H9 (cell line): ENCODE measurements around the gene OXCT2. TPM values are rescaled to one million over a fixed set of nuclear protein-coding genes. Genes with fewer than 3 reads are reported as not detected.

Experiments
- DNase-seq: peaks from one replicate; pipeline ENCODE4 v3.0.0-alpha.2; 2017
- H2AFZ ChIP-seq: one replicate; pipeline ENCODE4 v1.6.1; 2013; ENCODE audit warnings: mild to moderate bottlenecking, low read length, control low read depth, moderate library complexity
- H2AK5ac ChIP-seq: 2 replicates; pipeline ENCODE4 v1.6.1; 2013; ENCODE audit warnings: low read length, control low read depth, mixed read lengths; ENCODE audit not compliant: insufficient read length
- H2BK120ac ChIP-seq: one replicate; pipeline ENCODE4 v1.6.1; 2013; ENCODE audit warnings: low read depth, mild to moderate bottlenecking, low read length, control low read depth, inconsistent platforms; ENCODE audit not compliant: poor library complexity, severe bottlenecking
- H2BK12ac ChIP-seq: 2 replicates; pipeline ENCODE4 v1.6.1; 2013; ENCODE audit warnings: low read length, control low read depth, mixed read lengths, low read depth; ENCODE audit not compliant: insufficient read length
- H2BK15ac ChIP-seq: 2 replicates; pipeline ENCODE4 v1.6.1; 2013; ENCODE audit warnings: low read depth, low read length, control low read depth
- H2BK20ac ChIP-seq: one replicate; pipeline ENCODE4 v1.6.1; 2013; ENCODE audit warnings: low read depth, mild to moderate bottlenecking, low read length, control low read depth, inconsistent platforms; ENCODE audit not compliant: poor library complexity, severe bottlenecking
- H2BK5ac ChIP-seq: 2 replicates; pipeline ENCODE4 v1.6.1; 2013; ENCODE audit warnings: low read length, control low read depth, mixed read lengths; ENCODE audit not compliant: insufficient read length
- H3K14ac ChIP-seq: 2 replicates; pipeline ENCODE4 v1.6.1; 2013; ENCODE audit warnings: low read length, control low read depth; ENCODE audit not compliant: insufficient read depth
- H3K18ac ChIP-seq: 2 replicates; pipeline ENCODE4 v1.6.1; 2013; ENCODE audit warnings: low read depth, mild to moderate bottlenecking, mixed read lengths, low read length, control low read depth; ENCODE audit not compliant: insufficient read length
- H3K23ac ChIP-seq: 2 replicates; pipeline ENCODE4 v1.6.1; 2013; ENCODE audit warnings: low read length, control low read depth, mixed read lengths, low read depth; ENCODE audit not compliant: insufficient read length
- H3K23me2 ChIP-seq: 2 replicates; pipeline ENCODE4 v1.6.1; 2013; ENCODE audit warnings: low read depth, mild to moderate bottlenecking, mixed read lengths, low read length, control low read depth; ENCODE audit not compliant: insufficient read length, poor library complexity, severe bottlenecking
- H3K27ac ChIP-seq: 2 replicates; pipeline ENCODE4 v1.5.1; 2013; ENCODE audit warnings: low read length, control low read depth, mixed read lengths, low read depth; ENCODE audit not compliant: insufficient read length
- H3K27me3 ChIP-seq: 2 replicates; pipeline ENCODE4 v1.6.1; 2013; ENCODE audit warnings: low read length, control low read depth, inconsistent platforms; ENCODE audit not compliant: insufficient read depth
- H3K4ac ChIP-seq: 2 replicates; pipeline ENCODE4 v1.6.1; 2013; ENCODE audit warnings: low read depth, mild to moderate bottlenecking, control low read depth, inconsistent platforms, low read length, moderate library complexity
- H3K4me1 ChIP-seq: 2 replicates; pipeline ENCODE4 v1.6.1; 2013; ENCODE audit warnings: low read length, control low read depth, inconsistent platforms; ENCODE audit not compliant: insufficient read depth
- H3K4me2 ChIP-seq: 2 replicates; pipeline ENCODE4 v1.6.1; 2013; ENCODE audit warnings: low read length, control low read depth, mixed read lengths; ENCODE audit not compliant: insufficient read length, insufficient read depth
- H3K56ac ChIP-seq: 2 replicates; pipeline ENCODE4 v1.6.1; 2013; ENCODE audit warnings: low read depth, mild to moderate bottlenecking, mixed read lengths, low read length, control low read depth; ENCODE audit not compliant: insufficient read length
- H3K79me1 ChIP-seq: 2 replicates; pipeline ENCODE4 v1.6.1; 2013; ENCODE audit warnings: low read depth, mild to moderate bottlenecking, moderate library complexity, low read length, control low read depth, inconsistent platforms; ENCODE audit not compliant: insufficient read depth, poor library complexity, severe bottlenecking
- H3K79me2 ChIP-seq: 2 replicates; pipeline ENCODE4 v1.6.1; 2013; ENCODE audit warnings: low read length, control low read depth, inconsistent platforms; ENCODE audit not compliant: insufficient read depth
- H3K9ac ChIP-seq: 2 replicates; pipeline ENCODE4 v1.6.1; 2013; ENCODE audit warnings: low read length, control low read depth, mixed read lengths; ENCODE audit not compliant: insufficient read length; ENCODE audit errors: extremely low read depth
- H3K9me3 ChIP-seq: one replicate; pipeline ENCODE4 v1.6.1; 2013; ENCODE audit warnings: low read depth, low read length, inconsistent platforms; ENCODE audit not compliant: control insufficient read depth
- H3T11ph ChIP-seq: one replicate; pipeline ENCODE4 v1.6.1; 2013; ENCODE audit warnings: mild to moderate bottlenecking, low read length, control low read depth, inconsistent platforms
- H4K20me1 ChIP-seq: one replicate; pipeline ENCODE4 v1.6.1; 2013; ENCODE audit not compliant: control insufficient read depth, insufficient read length, insufficient read depth
- H4K5ac ChIP-seq: 2 replicates; pipeline ENCODE4 v1.6.1; 2013; ENCODE audit warnings: low read depth, mild to moderate bottlenecking, mixed read lengths, low read length, control low read depth; ENCODE audit not compliant: insufficient read length
- H4K8ac ChIP-seq: replicated peaks from 2 replicates; pipeline ENCODE4 v1.6.1; 2013; ENCODE audit warnings: low read length, control low read depth, mixed read lengths, low read depth; ENCODE audit not compliant: insufficient read length
- H4K91ac ChIP-seq: 2 replicates; pipeline ENCODE4 v1.6.1; 2013; ENCODE audit warnings: low read depth, mild to moderate bottlenecking, moderate library complexity, mixed read lengths, low read length, control low read depth; ENCODE audit not compliant: insufficient read length
- H3K27ac Mint-ChIP-seq, 3 experiments: 2 replicates in 2 of 3; 3 replicates in 1 of 3; pipeline ENCODE4 v1.8.0; 2020 to 2021; ENCODE audit warnings: mixed read lengths in 3 of 3, mild to moderate bottlenecking in 1 of 3, moderate library complexity in 1 of 3
- H3K27me3 Mint-ChIP-seq: 2 replicates; pipeline ENCODE4 v1.8.0; 2021; ENCODE audit warnings: low read depth, mild to moderate bottlenecking, moderate library complexity, mixed read lengths
- H3K36me3 Mint-ChIP-seq, 3 experiments: 2 replicates in 2 of 3; 3 replicates in 1 of 3; pipeline ENCODE4 v1.8.0; 2020 to 2021; ENCODE audit warnings: low read depth in 3 of 3, mixed read lengths in 3 of 3; ENCODE audit not compliant: insufficient read depth in 1 of 3
- H3K4me1 Mint-ChIP-seq, 2 experiments: 2 replicates each; pipeline ENCODE4 v1.8.0; 2020; ENCODE audit warnings: mixed read lengths in 2 of 2
- H3K4me3 Mint-ChIP-seq, 2 experiments: 2 replicates in 1 of 2; 3 replicates in 1 of 2; pipeline ENCODE4 v1.8.0; 2020 to 2021; ENCODE audit warnings: mild to moderate bottlenecking in 2 of 2, mixed read lengths in 2 of 2, moderate library complexity in 1 of 2
- H3K9me3 Mint-ChIP-seq, 2 experiments: 2 replicates in 1 of 2; 3 replicates in 1 of 2; pipeline ENCODE4 v1.8.0; 2020; ENCODE audit warnings: mild to moderate bottlenecking in 2 of 2, mixed read lengths in 2 of 2, moderate library complexity in 1 of 2
- CTCF ChIP-seq: fragments of 200-600 bp; sonication (generic); conservative IDR thresholded peaks from 3 replicates; pipeline ENCODE4 v1.8.0; 2021; ENCODE audit warnings: antibody characterized with exemption, mild to moderate bottlenecking
- WGBS: extraction: QIAGEN DNeasy Blood & Tissue Kit; methylation state at CpG from one replicate; pipeline ENCODE4 v1.1.7; 2013; ENCODE audit warnings: missing lambda C conversion rate, low lambda C conversion rate, mixed read lengths; ENCODE audit not compliant: insufficient read length; ENCODE audit errors: extremely low coverage; 5-methylcytosine and 5-hydroxymethylcytosine counted together
- total RNA-seq: library from RNA; stranded (reverse); gene quantifications from 2 replicates; pipeline ENCODE4 v1.2.1, GENCODE V29; 2021

Gene OXCT2
- total RNA-seq, 1 experiment from 2014 or later, result 3.7 TPM

- Mint-ChIP-seq H3K9me3 (peaks cover 7 to 8% of the 10 kb centered on the region in 2 experiments; a peak in 4 of 5 replicates), H3K27ac (no peak overlapping the region), H3K27me3 (peaks cover 5% of the 10 kb centered on the region), H3K4me1 (no peaks in the 10 kb centered on the region), H3K4me3 (no peak overlapping the region), H3K36me3 (peaks cover 9 to 33% (median 16%) of the 10 kb centered on the region in 3 experiments)
- H3K23ac ChIP-seq, result no peak overlapping the region
- H3K4ac ChIP-seq, result no peak overlapping the region
- H4K8ac ChIP-seq, result no peak overlapping the region
- no peaks in the 10 kb centered on the region for H3K79me2 ChIP-seq
- no peak overlapping the region for H4K5ac ChIP-seq
- H3K27ac ChIP-seq, result no peak overlapping the region
- no peak overlapping the region for H3K14ac ChIP-seq
- H2BK5ac ChIP-seq, result no peak overlapping the region
- no peak for TF ChIP-seq CTCF
- H3K4me1 ChIP-seq, result no peaks in the 10 kb centered on the region
- no peak overlapping the region for H2BK12ac ChIP-seq
- H4K91ac ChIP-seq, result no peak overlapping the region
- no peak overlapping the region for H2AFZ ChIP-seq
- no peaks in the 10 kb centered on the region for H3K79me1 ChIP-seq
- H2AK5ac ChIP-seq, result no peak overlapping the region
- H2BK20ac ChIP-seq, result no peak overlapping the region
- H3K9ac ChIP-seq, result no peak overlapping the region
- no peak overlapping the region for H2BK15ac ChIP-seq
- H2BK120ac ChIP-seq, result no peak overlapping the region
- H3K18ac ChIP-seq, result no peak overlapping the region
- no peaks in the 10 kb centered on the region for H3K27me3 ChIP-seq
- DNase-seq, result no peak
- no peaks in the 10 kb centered on the region for H3K23me2 ChIP-seq
- no peaks in the 10 kb centered on the region for H4K20me1 ChIP-seq
- H3T11ph ChIP-seq, result no peak overlapping the region
- H3K9me3 ChIP-seq, result peaks cover 5% of the 10 kb centered on the region
- H3K56ac ChIP-seq, result no peak overlapping the region
- no CpG with 5 or more reads among the region's 16 CpGs for WGBS
- H3K4me2 ChIP-seq, result no peak overlapping the region
These were observed 9.4 kb downstream of the OXCT2 start for GRCh38 chr1:39761557-39762260.
